Lung (tissue), 12 donors: ENCODE results near the gene EMC8. TPM values are rescaled to one million over a fixed set of nuclear protein-coding genes. Genes with fewer than 3 reads are reported as not detected.

Experiments used
- ATAC-seq: fragments of 200-7000 bp; cut with Tn5 transposase; one replicate; pipeline ENCODE4 v1.9.1; 2020; ENCODE audit warnings: moderate number of reproducible peaks; ENCODE audit not compliant: insufficient read depth, low FRiP score
- DNase-seq, 3 donors: peaks; one replicate each; pipeline ENCODE4 v3.0.0-alpha.2; 2013 to 2017
- H3K27ac ChIP-seq, 2 donors: one replicate each; pipeline ENCODE4 v1.5.1; 2013; ENCODE audit warnings: mild to moderate bottlenecking in 2 of 2, moderate library complexity in 2 of 2, control low read depth in 1 of 2, inconsistent platforms in 1 of 2, low read depth in 1 of 2, low read length in 1 of 2
- H3K27me3 ChIP-seq, 3 donors: one replicate each; pipeline ENCODE4 v1.5.1; 2013; ENCODE audit warnings: low read length in 2 of 3; ENCODE audit not compliant: control insufficient read depth in 3 of 3, insufficient read depth in 3 of 3
- H3K36me3 ChIP-seq, 4 donors: one replicate each; pipeline ENCODE4 v1.5.1; 2013; ENCODE audit warnings: low read length in 4 of 4, mild to moderate bottlenecking in 1 of 4, moderate library complexity in 1 of 4; ENCODE audit not compliant: control insufficient read depth in 4 of 4, insufficient read depth in 4 of 4
- H3K4me1 ChIP-seq, 5 donors: one replicate each; pipeline ENCODE4 v1.5.1; 2013; ENCODE audit warnings: low read length in 5 of 5, mild to moderate bottlenecking in 2 of 5, moderate library complexity in 1 of 5; ENCODE audit not compliant: control insufficient read depth in 5 of 5, insufficient read depth in 5 of 5
- H3K4me3 ChIP-seq: one replicate; pipeline ENCODE4 v1.5.1; 2013; ENCODE audit warnings: mild to moderate bottlenecking, control low read depth, moderate library complexity
- H3K9ac ChIP-seq, 2 donors: one replicate each; pipeline ENCODE4 v1.5.1; 2013; ENCODE audit warnings: low read length in 2 of 2, control low read depth in 1 of 2; ENCODE audit not compliant: insufficient read depth in 1 of 2
- H3K9me3 ChIP-seq, 4 donors: one replicate each; pipeline ENCODE4 v1.5.1; 2013; ENCODE audit warnings: low read length in 3 of 4, mild to moderate bottlenecking in 1 of 4, moderate library complexity in 1 of 4; ENCODE audit not compliant: control insufficient read depth in 4 of 4, insufficient read depth in 3 of 4
- CTCF ChIP-seq: IDR thresholded peaks from 2 replicates; pipeline ENCODE4 v1.5.1; 2012; ENCODE audit warnings: mild to moderate bottlenecking; ENCODE audit errors: control extremely low read depth, extremely low read depth
- WGBS, 2 donors: extraction: QIAGEN DNeasy Blood & Tissue Kit; methylation state at CpG; one replicate each; pipeline ENCODE4 v1.1.7; 2013; 5-methylcytosine and 5-hydroxymethylcytosine counted together
- polyA plus RNA-seq, 2 donors: library from polyadenylated mRNA; stranded (reverse); fragments of 200-250 nt; gene quantifications; one replicate each; pipeline ENCODE4 v1.2.1, GENCODE V29; 2013
- total RNA-seq, 2 donors: library from RNA; depleted of rRNA in 1 of 2; stranded (reverse); fragments of >200 nt in 1 of 2; gene quantifications; one replicate each; pipeline ENCODE4 v1.2.1, GENCODE V29; 2014 to 2021
- donor health status: control.
- donor health status: control.
- donor health status: Bipolar disorder and iron deficiency.
- donor health status: healthy.
- donor health status: DM: yes; HTN: yes; CAD: no.

Gene EMC8
- total and polyA plus RNA-seq, 4 donors = 10.5 to 26.8 (median 17.5) TPM

- no peak overlapping the region for H3K27ac ChIP-seq
- peaks cover 0 to 6% (median 0%) of the 10 kb centered on the region in 3 donors for H3K27me3 ChIP-seq
- H3K4me1 ChIP-seq = peaks cover 0 to 7% (median 0%) of the 10 kb centered on the region in 5 donors
- no peak overlapping the region for H3K4me3 ChIP-seq
- no peak for TF ChIP-seq CTCF
- 56 to 58% methylated on average over 21 to 22 of the region's 22 CpGs for WGBS, 2 donors
- no peaks in the 10 kb centered on the region for H3K36me3 ChIP-seq
- no peak overlapping the region for H3K9ac ChIP-seq
- H3K9me3 ChIP-seq = no peaks in the 10 kb centered on the region
- peak in 2 of 3 donors; percentile 23 to 32 for DNase-seq
- ATAC-seq = no peak
Observed at GRCh38 chr16:85833219-85833920, 34.0 kb upstream of the EMC8 start.

- Histone ChIP-seq H3K4me1 (peaks cover 0 to 7% (median 0%) of the 10 kb centered on the region in 5 donors), H3K27ac (no peak overlapping the region), H3K9me3 (no peaks in the 10 kb centered on the region), H3K36me3 (no peaks in the 10 kb centered on the region), H3K9ac (no peak overlapping the region), H3K27me3 (peaks cover 0 to 6% (median 0%) of the 10 kb centered on the region in 3 donors), H3K4me3 (no peak overlapping the region)
- ATAC-seq (no peak), DNase-seq (no peak)
- 84 to 86% methylated on average over 21 of the region's 21 CpGs for WGBS, 2 donors
- TF ChIP-seq CTCF = no peak
Observed at GRCh38 chr16:85832570-85833218, 33.4 kb upstream of the EMC8 start.

- Histone ChIP-seq H3K27ac (no peak overlapping the region), H3K9me3 (no peaks in the 10 kb centered on the region), H3K9ac (no peak overlapping the region), H3K27me3 (peaks cover 0 to 3% (median 0%) of the 10 kb centered on the region in 3 donors), H3K4me3 (no peak overlapping the region), H3K36me3 (no peaks in the 10 kb centered on the region), H3K4me1 (peaks cover 0 to 7% (median 0%) of the 10 kb centered on the region in 5 donors)
- ATAC-seq (no peak), DNase-seq (no peak)
- WGBS, 2 donors = 71 to 72% methylated on average over 9 of the region's 9 CpGs
- TF ChIP-seq CTCF = no peak
Observed at GRCh38 chr16:85830821-85831220, 31.5 kb upstream of the EMC8 start.
